NCI-H2107 treated with DMSO at 0.1 percent for 48 hours (cell line): ENCODE data around the gene POU4F2.

ENCODE experiments used
- DNase-seq: peaks from one replicate; lab custom pipeline; 2025; ENCODE audit not compliant: unreplicated experiment; lab: John Stamatoyannopoulos, UW

The POU4F2 gene, protein sequence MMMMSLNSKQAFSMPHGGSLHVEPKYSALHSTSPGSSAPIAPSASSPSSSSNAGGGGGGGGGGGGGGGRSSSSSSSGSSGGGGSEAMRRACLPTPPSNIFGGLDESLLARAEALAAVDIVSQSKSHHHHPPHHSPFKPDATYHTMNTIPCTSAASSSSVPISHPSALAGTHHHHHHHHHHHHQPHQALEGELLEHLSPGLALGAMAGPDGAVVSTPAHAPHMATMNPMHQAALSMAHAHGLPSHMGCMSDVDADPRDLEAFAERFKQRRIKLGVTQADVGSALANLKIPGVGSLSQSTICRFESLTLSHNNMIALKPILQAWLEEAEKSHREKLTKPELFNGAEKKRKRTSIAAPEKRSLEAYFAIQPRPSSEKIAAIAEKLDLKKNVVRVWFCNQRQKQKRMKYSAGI

DNA sequence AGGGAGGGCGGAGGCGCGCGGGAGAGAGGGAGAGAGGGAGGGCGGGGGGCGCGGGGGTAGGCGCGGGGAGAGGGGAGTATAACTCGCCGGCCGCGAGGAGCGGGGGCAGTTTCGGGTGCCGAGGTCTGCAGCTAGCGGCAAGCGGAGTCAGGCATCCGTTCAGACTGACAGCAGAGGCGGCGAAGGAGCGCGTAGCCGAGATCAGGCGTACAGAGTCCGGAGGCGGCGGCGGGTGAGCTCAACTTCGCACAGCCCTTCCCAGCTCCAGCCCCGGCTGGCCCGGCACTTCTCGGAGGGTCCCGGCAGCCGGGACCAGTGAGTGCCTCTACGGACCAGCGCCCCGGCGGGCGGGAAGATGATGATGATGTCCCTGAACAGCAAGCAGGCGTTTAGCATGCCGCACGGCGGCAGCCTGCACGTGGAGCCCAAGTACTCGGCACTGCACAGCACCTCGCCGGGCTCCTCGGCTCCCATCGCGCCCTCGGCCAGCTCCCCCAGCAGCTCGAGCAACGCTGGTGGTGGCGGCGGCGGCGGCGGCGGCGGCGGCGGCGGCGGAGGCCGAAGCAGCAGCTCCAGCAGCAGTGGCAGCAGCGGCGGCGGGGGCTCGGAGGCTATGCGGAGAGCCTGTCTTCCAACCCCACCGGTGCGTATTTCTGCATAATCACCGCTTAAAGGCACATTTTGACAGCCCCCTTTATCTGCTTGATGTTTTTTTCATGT lies at the start of gene POU4F2:
TSS of gene POU4F2 (plus strand) at position 108 of the 720 bp plus-strand sequence. CDS start at position 356, 248 bp downstream.
- no peak for DNase-seq

DNA sequence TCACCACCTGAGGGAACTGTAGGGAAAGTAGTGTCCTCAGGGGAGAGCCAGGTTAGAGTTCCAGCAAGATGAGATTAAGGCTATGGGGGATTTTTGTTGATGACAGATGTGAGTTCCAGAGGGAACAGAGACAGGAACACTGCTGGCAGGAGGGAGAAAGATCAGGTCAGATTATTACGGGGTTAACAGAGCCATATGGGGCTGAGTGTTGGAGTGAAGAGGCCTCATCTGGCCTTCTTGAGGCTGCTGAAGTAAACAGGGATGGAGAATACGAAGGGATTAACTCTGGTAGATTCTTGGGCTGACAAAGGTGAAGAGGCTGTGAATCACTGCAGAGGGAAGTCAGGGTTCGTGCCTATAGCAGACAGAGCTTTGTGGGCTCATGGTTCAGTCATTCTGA lies 47.9 kb upstream of the POU4F2 start:
- DNase-seq, result no peak

DNA sequence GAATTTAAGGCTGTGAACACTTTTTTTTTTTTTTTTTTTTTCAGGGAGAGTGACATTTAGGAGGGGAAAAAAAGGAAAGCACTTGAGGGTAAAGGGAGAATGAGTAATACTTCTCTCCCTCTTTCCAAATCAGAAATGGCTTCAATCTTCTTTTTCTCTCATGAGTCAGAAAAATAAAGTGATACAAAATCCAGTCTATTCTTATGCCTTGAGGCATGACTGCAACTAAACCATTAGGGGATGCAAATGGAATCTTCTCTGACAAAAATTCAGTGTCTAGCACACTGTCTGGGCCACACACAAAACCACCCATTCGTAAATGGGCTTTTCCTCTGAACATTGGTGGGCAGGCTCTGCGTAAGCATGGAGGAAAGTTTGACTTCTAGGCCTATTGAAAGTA lies 46.7 kb upstream of the POU4F2 start:
- DNase-seq, result no peak

DNA sequence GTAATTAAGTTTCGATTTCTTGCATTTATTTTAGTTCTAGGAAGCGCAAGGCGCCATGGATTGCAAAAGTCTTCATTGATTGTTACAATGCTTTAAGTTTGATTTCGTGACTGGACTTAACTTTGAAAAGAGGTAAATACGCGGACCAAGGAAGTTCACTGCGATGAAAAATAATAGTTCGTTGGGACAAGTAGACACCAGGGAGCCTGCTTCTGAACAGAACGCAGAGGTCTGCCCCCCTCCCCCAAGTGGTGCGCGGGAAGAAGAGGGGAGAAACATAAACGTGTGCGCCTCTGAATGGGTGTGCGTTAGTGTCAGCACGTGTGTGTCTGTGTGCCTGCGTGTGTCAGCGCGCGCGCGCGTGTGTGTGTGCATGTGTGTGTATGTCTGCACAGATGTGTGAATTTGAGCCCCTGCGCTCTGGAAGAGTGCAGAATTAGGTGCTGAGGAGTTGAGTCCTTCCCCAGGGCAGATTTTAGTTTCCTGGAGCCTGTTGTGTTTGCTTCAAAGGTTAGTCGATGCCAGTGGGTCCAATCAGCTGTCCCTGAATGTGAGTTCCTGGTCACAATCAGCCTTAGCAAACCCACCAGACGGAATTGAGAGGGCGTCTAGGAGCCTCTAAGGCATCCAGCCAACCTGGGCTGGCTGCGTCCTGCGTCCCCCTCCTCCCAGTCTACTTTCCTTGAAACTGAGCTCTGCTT lies 5.8 kb upstream of the POU4F2 start:
- DNase-seq, result no peak

DNA sequence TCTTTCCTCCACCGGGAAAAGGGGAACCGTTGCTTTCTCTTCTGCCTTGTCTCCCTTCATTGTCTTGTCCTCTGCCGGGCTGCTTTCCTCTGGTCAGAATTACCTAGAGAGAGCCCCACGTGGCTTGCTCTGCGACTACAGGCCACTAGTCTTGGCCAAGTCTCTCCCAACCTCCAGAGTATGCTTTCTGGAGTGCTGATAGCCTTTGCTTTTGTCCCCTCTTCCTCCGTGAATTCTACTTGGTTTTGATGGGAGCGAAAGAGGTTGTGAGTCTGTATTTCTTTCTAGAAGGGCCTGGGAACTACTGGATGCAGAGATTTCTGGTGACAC lies 5.3 kb upstream of the POU4F2 start:
- no peak for DNase-seq

DNA sequence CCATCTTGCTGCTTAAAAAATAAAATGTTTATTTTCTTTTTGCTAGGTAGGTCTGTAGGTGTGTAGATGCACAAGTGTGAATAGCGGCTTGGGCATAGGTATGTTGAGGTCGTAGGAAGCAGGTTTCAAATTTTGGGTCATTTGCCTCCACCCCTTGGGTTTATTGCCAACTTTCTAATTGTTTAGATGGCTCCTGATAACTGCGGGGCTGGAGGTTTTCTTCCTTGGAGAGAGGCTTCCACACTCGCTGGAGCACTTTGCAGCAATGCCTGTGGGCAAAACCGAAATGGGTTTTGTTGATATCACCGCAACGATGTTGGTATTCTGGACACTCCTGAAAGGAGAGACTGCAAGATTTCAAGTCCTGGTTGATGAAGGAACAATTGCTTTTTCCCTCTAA lies 3.9 kb upstream of the POU4F2 start:
- DNase-seq, result no peak

DNA sequence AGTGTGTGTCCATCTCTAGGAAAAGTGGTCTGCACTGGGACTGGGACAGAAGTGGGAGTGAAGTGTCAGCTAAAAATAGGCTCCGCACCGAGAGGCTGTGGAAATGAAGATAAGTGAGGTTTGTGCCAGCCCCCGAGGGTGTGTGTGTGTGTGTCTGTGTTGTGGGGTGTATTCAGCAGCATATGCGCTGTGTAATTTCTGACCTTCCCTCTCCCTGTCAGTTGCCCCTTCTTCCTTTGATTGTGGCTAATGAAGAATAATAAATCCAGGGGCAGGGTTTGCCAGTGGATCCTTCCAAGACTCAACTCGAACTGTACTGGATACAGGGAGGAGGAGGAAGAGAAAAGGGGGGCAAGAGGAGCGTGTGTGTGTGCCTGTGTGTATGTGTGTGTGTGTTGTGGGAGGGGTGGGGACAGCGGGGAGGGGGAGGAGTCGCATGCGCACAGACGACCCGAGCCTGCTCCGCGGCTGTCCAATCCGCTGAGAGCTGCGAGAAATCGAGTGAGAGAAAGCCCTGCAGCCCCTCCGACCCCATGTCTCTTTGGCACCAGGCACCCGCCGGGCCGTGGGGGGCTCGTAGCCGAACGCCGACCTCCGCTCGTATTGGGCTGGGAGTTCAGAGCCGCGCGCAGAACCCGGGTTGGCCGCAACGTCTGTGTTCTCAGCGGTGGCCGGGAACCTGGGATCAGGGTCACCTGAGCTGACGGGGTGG lies 916 bp upstream of the POU4F2 start:
- DNase-seq, result no peak

DNA sequence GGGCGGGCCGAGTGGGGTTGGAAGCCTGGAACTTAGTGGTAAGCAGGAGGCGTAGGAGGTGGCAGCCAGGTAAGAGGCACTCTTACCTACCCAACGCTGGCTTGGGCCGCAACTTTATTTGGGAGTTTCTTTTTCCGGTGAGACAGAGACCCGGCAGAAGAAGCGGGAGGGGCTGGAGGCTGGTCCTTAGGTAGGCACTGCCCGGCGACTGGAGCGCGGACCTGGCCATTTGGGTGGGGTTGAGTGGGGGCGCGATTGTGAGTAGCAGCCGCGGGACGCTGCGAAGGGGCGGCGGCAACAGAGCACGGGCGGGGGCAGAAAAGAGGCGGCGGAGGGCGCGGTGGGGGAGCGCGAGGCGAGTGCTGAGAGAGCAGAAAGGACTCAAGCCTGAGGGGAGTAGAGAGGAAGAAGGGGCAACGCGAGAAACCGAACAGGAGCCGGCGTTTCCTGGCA lies 334 bp upstream of the POU4F2 start:
- DNase-seq, result no peak

DNA sequence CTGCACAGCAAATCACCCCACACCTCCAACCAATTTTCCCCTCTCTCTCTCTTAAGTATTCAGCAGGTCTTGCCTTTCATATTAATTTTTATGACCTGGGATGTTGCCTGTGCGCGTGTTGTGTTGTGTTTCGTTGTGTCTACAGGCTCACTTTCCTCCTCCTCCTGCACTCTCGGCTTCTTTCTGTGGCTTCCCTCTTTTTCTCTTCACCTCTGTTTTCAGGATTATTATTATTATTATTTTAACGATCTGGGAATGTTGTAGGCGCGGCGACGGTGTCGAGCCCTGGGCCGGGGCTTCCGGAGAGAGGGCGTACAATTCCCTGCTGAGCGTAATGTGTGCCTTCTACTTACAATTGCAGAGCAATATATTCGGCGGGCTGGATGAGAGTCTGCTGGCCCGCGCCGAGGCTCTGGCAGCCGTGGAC lies 826 bp downstream of the POU4F2 start:
- no peak for DNase-seq

DNA sequence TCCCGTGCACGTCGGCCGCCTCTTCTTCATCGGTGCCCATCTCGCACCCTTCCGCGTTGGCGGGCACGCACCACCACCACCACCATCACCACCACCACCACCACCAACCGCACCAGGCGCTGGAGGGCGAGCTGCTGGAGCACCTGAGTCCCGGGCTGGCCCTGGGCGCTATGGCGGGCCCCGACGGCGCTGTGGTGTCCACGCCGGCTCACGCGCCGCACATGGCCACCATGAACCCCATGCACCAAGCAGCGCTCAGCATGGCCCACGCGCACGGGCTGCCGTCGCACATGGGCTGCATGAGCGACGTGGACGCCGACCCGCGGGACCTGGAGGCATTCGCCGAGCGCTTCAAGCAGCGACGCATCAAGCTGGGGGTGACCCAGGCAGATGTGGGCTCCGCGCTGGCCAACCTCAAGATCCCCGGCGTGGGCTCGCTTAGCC lies 1.4 kb downstream of the POU4F2 start:
- no peak for DNase-seq

DNA sequence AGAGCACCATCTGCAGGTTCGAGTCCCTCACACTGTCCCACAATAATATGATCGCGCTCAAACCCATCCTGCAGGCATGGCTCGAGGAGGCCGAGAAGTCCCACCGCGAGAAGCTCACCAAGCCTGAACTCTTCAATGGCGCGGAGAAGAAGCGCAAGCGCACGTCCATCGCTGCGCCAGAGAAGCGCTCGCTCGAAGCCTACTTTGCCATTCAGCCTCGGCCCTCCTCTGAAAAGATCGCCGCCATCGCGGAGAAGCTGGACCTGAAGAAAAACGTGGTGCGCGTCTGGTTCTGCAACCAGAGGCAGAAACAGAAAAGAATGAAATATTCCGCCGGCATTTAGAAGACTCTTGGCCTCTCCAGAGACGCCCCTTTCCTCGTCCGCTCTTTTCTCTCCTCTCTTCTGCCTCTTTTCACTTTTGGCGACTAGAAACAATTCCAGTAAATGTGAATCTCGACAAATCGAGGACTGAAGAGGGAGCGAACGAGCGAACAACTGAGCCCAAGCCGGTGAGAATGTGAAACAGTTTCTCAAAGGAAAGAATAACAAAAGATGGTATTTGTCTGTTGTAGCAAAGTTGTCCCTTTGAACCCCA lies 1.9 kb downstream of the POU4F2 start:
- DNase-seq, result no peak

DNA sequence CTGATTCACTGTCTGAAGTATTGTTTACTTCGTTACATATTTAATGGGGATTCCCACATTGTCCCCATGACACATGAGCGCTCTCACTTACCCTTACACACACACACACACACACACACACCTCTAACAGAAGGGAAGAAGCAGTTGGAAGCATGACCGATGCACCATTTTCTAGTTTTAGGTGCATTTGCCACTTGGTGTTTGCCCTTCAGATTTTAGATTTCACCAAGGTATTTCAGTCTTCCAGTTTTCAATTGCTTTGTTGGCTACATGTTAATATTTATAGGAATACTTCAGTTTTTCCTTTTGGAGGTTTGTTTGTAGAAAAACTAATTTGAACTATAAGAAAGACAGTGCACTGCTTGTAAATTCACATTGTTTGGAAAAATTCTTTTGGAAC lies 3.1 kb downstream of the POU4F2 start:
- no peak for DNase-seq

DNA sequence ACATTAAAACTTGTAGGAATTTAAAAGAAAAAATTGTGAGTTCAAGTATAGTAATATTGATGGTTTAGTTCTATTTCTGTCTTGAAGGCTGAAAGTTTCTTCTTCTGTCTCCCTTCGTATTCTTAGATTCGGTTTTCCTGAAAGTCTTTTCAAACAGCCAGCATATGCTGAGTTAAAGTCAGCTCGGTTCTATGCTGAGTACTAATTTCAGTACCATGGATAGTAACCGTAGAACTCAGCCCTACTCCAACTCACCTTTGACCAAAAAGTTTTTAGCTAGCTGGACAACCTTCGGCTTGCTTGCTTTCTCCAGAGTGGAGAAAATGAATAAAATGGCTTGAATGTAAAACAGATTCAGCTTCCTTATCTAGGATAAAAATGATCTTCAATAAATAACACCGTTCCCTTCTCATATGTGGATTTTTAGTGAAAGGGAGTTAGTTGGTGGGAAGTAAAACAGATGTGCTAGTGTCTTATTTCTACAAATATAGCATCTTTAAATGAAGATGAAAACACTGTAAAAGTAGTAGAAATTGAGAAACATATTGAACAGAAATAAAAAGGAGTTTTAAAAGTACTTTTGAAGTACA lies 5.2 kb downstream of the POU4F2 start:
- no peak for DNase-seq

DNA sequence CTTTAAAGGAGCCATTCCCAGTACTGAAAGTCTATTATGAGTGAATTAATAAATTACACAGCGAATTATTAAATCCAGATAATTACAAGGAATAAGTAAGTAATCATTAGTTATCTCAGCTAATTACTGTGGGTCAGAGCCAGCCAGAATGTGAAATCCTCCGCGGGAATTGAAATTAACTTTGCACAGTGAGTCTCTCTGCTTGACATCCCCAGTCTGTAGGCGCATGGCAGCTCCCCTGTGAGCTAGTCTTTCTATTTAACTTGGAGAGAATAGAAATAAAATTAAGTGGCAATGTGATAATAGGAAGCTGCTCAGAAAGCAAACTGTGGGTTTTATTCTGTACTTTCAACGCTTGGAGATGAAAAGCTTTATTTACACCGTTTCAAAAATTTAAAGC lies 7.2 kb downstream of the POU4F2 start:
- no peak for DNase-seq

DNA sequence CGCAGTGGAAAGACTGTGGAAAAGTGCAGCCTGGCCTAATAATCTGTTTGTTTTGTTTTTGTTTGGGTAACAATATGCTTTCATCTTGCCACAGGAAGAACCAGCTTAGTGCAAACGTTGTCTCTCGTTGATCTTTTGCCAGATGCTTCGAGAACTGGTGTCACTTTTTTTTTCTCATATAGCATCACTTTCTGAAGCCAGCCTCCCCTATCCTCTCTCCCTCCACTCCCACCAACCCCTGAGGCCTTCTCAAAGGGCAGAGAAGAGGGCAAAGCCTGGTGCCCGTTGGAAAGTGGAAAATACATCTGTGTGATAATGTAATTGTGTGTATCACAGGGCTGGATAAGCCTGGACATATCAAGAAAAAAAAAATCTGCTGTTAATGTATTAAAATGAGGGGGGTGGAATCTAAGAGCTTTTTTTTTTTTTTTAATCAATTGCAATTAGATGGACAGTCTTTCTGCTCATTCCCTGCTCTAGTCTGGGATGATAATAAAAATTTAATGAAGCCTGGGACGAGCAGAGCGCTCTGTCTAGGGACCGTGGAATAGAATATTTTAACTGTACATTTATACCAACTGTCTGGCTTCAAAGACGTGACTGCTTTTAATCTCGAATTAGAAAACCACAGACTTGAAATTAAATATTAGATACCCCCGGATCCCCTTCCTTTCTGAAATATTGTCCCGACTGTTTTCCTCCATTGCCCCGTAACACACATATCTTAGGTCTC lies 8.1 kb downstream of the POU4F2 start:
- no peak for DNase-seq

DNA sequence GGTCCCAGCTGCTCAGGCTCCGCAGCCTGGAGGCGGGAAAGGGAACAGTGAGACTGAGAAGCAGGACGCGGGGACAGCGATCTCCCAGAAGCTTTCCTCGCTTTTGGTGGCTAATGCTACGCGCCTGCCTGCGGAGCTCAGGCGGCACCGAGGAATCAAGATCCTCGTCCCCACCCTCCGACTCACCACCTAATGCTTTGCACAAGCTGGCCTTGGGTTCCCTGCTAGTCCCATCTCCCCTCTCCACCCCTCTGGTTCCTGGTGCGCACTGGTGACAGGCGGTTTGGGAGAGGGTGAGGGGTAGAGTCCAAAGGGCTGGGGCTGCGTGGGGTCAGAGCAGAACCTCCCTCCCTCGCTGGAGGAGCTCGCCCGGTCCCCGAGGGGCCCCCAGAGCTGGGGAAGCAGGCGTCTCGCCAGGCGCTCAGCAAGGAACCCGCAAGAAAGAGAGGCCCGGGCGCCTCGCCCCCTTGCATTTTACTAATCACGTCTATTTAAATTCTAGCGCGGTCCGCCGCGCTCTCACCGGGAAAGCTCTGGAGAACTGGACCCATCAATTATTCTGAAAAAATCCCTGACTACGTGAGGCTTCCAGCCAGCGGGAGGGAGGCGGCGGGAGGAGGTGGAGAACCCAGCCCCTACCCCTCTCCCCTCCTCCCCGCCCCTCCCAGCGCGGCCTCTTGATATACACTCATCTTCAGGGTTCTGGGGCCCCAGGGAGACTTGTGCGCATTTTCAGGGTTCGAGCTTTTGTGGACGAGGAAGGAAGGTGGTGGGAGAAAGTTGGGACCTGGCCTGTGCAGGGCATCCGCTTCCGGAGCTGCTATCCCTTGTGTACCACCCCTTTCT lies 9.1 kb downstream of the POU4F2 start:
- no peak for DNase-seq

DNA sequence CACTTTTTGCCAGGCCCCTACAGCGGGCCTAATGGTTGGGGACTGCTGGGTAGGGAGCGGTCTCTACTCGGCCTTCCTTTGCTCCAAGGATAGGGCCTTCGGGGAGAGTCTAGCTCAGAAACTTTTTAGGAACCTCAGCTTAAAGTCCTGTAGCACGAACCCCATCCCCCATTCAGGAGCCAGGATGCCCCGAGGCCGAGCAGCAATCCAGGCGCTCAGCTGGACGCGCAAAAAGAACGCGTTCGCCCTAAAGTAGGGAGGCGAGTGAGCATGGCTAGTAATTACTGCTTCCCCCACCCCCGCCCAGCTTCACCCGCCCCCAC lies 9.7 kb downstream of the POU4F2 start:
- DNase-seq, result no peak

DNA sequence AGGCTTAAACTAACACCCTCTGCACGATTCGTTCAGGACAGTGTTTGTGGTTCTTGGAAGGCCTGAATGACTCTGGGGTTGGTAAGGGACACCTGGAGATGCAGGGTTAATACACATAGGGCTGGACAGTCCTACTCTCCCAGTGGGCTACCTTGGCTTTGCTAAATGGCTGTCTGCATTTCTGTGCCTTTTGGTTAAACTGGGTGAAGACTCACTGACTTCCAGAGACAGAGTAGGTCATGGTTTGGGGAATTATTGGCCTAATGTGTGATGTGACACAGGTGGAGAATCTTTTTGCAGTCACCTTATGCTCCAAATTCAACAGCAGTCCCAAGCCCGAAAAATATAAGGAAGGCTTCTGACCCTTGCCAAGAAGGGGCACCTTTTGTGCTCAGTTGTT lies 10.5 kb downstream of the POU4F2 start:
- no peak for DNase-seq

DNA sequence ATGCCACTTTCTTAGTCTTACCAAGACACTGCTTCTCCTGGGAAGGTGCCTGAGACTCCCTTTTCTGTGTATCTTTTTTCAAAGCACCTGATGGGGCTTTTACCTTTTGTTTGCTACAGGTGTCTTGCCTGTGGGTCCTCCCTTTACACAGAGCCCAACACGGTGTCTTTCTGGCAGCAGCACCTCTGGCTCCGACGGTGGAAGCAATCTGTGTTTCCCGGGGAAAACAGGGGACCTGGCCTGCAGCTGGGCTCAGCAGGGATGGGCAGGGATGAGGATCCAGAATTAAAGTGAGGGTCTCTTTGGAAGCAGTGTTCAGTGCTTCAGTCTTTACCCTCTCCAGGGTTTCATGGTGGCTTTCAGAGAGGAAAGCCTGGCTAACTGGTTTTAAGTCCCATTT lies 11.3 kb downstream of the POU4F2 start:
- DNase-seq, result no peak
